PC-3 (cell line): ENCODE data around the gene TBC1D5. TPM values are rescaled to one million over a fixed set of nuclear protein-coding genes. Genes with fewer than 3 reads are reported as not detected.
"Not testable (repeated sequence)": the region's sequence is repeated elsewhere in the genome, so short reads cannot be mapped to it uniquely, and the experiment has no call there.

Source experiments
- ATAC-seq: fragments of 200-7000 bp; cut with Tn5 transposase; 2 replicates; pipeline ENCODE4 v1.9.1; 2020; ENCODE audit warnings: mild to moderate bottlenecking, moderate library complexity
- BruUV-seq: library from RNA; stranded (reverse); fragments of 400-500 nt; replicated peaks from 2 replicates; lab custom pipeline; 2021; lab: Mats Ljungman, UMichigan
- CTCF ChIA-PET: fragments of 300-600 bp; sonication (Branson Sonifier 250); formaldehyde crosslinking; loops from one replicate; lab custom pipeline; 2022; ENCODE audit warnings: antibody characterized with exemption; lab: Charles Lee
- POLR2A ChIA-PET: fragments of 300-600 bp; sonication (Branson Sonifier 250); formaldehyde crosslinking; loops from one replicate; lab custom pipeline; 2022; ENCODE audit warnings: antibody characterized with exemption; ENCODE audit not compliant: unreplicated experiment; lab: Charles Lee
- DNase-seq: peaks from one replicate; pipeline ENCODE4 v3.0.0-alpha.2; 2015
- H2AFZ ChIP-seq: fragments of 300-600 bp; sonication (generic); 2 replicates; pipeline ENCODE4 v1.6.0; 2016; ENCODE audit warnings: antibody characterized with exemption, low read length
- H3F3A ChIP-seq: fragments of 300-600 bp; sonication (generic); one replicate; pipeline ENCODE4 v1.6.0; 2017; ENCODE audit warnings: antibody characterized with exemption, low read length, control low read depth, mild to moderate bottlenecking; ENCODE audit not compliant: unreplicated experiment
- H3K27ac ChIP-seq: fragments of 300-600 bp; sonication (generic); 2 replicates; pipeline ENCODE4 v1.5.1; 2016; ENCODE audit warnings: mild to moderate bottlenecking, low read length
- H3K27me3 ChIP-seq: fragments of 300-600 bp; sonication (generic); 2 replicates; pipeline ENCODE4 v1.6.1; 2016; ENCODE audit warnings: low read length, mixed read lengths
- H3K36me3 ChIP-seq: fragments of 300-600 bp; sonication (generic); 2 replicates; pipeline ENCODE4 v1.6.1; 2016; ENCODE audit warnings: low read depth, mixed run types, low read length, mixed read lengths
- H3K4me1 ChIP-seq: fragments of 300-600 bp; sonication (generic); 2 replicates; pipeline ENCODE4 v1.5.1; 2016; ENCODE audit warnings: low read length; ENCODE audit not compliant: insufficient read depth
- H3K4me2 ChIP-seq: fragments of 300-600 bp; sonication (generic); 2 replicates; pipeline ENCODE4 v1.6.0; 2016; ENCODE audit warnings: low read length
- H3K4me3 ChIP-seq: fragments of 300-600 bp; sonication (generic); 2 replicates; pipeline ENCODE4 v1.5.1; 2016; ENCODE audit warnings: mild to moderate bottlenecking, low read length, mixed read lengths
- H3K79me2 ChIP-seq: fragments of 300-600 bp; sonication (generic); 2 replicates; pipeline ENCODE4 v1.6.1; 2017; ENCODE audit warnings: low read length, mixed read lengths
- H3K9ac ChIP-seq: fragments of 300-600 bp; sonication (generic); 2 replicates; pipeline ENCODE4 v1.6.0; 2016; ENCODE audit warnings: mild to moderate bottlenecking, low read length
- H3K9me2 ChIP-seq: fragments of 300-600 bp; sonication (generic); replicated peaks from 2 replicates; pipeline ENCODE4 v1.6.1; 2016; ENCODE audit warnings: mixed run types, low read length, mixed read lengths
- H3K9me3 ChIP-seq: fragments of 300-600 bp; sonication (generic); 2 replicates; pipeline ENCODE4 v1.6.1; 2016; ENCODE audit warnings: low read length, mixed read lengths
- H4K20me1 ChIP-seq: fragments of 300-600 bp; sonication (generic); 2 replicates; pipeline ENCODE4 v1.6.1; 2016; ENCODE audit warnings: low read length, mixed read lengths
- CTCF ChIP-seq: fragments of 300-600 bp; sonication (generic); conservative IDR thresholded peaks from 2 replicates; pipeline ENCODE4 v1.5.1; 2017; ENCODE audit warnings: antibody characterized with exemption, low read depth, mild to moderate bottlenecking, low read length
- EZH2 ChIP-seq: fragments of 300-600 bp; sonication (generic); IDR thresholded peaks from one replicate; pipeline ENCODE4 v1.6.1; 2017; ENCODE audit warnings: antibody characterized with exemption, mild to moderate bottlenecking, low read length; ENCODE audit not compliant: unreplicated experiment
- EZH2phosphoT487 ChIP-seq: fragments of 300-600 bp; sonication (generic); IDR thresholded peaks from 2 replicates; pipeline ENCODE4 v1.6.1; 2018; ENCODE audit warnings: mild to moderate bottlenecking, antibody characterized with exemption, low read length, borderline replicate concordance
- intact Hi-C: fragments of 100-400 bp; cut with micrococcal nuclease; formaldehyde crosslinking; loops from 2 replicates; pipeline ENCODE4 v1.9.0; 2023
- total RNA-seq: library from RNA; depleted of rRNA; stranded (reverse); fragments of >200 nt; gene quantifications from 2 replicates; pipeline ENCODE4 v1.2.3, GENCODE V29; 2014

TBC1D5 gene
- total RNA-seq, 1 experiment from 2014 or later, result 54.5 TPM

DNA sequence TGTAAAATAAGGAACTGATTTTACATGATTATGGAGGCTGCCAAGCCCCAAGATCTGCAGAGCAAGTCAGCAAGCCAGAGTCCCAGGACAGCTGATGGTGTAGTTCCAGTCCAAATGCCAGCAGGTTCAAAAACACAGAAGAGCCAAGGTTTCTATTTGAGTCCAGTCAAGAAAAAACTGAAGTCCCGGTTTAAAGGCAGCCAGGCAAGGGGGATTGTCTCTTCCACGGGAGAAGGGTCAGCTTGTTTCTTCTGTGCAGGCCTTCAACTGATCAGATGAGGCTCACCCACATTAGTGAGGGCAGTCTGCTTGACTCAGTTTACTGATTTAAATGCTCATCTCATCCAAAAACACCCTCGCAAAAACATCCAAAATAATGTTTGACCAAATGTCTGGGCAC lies 611.5 kb downstream of the TBC1D5 start:
- Histone ChIP-seq H3K36me3 (no peaks in the 10 kb centered on the region), H3K9me3 (no peaks in the 10 kb centered on the region), H3K9me2 (no peaks in the 10 kb centered on the region), H3K79me2 (no peaks in the 10 kb centered on the region), H3K9ac (no peak overlapping the region), H3K4me2 (no peak overlapping the region), H3K4me1 (no peaks in the 10 kb centered on the region), H3F3A (no peaks in the 10 kb centered on the region), H4K20me1 (no peaks in the 10 kb centered on the region), H3K27ac (no peak overlapping the region), H3K4me3 (no peak overlapping the region), H3K27me3 (no peaks in the 10 kb centered on the region), H2AFZ (no peak overlapping the region)
- DNase-seq (no peak), ATAC-seq (no peak)
- TF ChIP-seq EZH2phosphoT487 (no peak), CTCF (no peak)
- intact Hi-C loops, result no loop called here
- BruUV-seq, result no TSS peak
- CTCF ChIA-PET, result no interaction called here
- POLR2A ChIA-PET, result no interaction called here

DNA sequence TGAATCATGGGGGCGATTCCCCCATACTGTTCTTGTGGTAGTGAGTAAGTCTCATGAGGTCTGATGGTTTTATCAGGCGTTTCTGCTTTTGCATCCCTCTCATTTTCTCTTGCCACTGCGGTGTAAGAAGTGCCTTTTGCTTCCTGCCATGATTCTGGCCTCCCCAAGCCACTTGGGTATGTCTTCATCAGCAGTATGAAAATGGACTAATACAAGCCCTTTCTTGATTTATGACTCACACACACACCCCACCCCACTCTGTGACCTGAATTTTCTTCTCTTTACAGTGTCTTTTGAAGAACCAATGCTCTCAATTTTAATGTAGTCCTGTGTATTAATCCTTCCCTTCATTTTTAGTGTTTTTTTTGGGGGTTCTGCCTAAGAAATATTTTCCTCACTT lies 612.9 kb downstream of the TBC1D5 start:
- H3K9me2 ChIP-seq, result no peaks in the 10 kb centered on the region
- no peak overlapping the region for H3K27ac ChIP-seq
- H3K9me3 ChIP-seq, result no peaks in the 10 kb centered on the region
- ChIA-PET POLR2A (no interaction called here), CTCF (no interaction called here)
- no peaks in the 10 kb centered on the region for H3K27me3 ChIP-seq
- H3K36me3 ChIP-seq, result no peaks in the 10 kb centered on the region
- no peak overlapping the region for H2AFZ ChIP-seq
- no peak for DNase-seq
- no peaks in the 10 kb centered on the region for H3F3A ChIP-seq
- intact Hi-C loops, result no loop called here
- no peak overlapping the region for H3K4me2 ChIP-seq
- ATAC-seq, result no peak
- no peaks in the 10 kb centered on the region for H3K79me2 ChIP-seq
- no peak overlapping the region for H3K9ac ChIP-seq
- no peak overlapping the region for H3K4me3 ChIP-seq
- no peak for TF ChIP-seq EZH2phosphoT487
- TF ChIP-seq CTCF, result no peak
- TF ChIP-seq EZH2, result no peak
- no peaks in the 10 kb centered on the region for H4K20me1 ChIP-seq
- no peaks in the 10 kb centered on the region for H3K4me1 ChIP-seq
- BruUV-seq, result no TSS peak

- H3K9ac ChIP-seq, H3K79me2 ChIP-seq, H3K27me3 ChIP-seq, H3K4me1 ChIP-seq, CTCF ChIA-PET, H3K4me3 ChIP-seq, H3K9me2 ChIP-seq, H3K27ac ChIP-seq, H3K4me2 ChIP-seq, H3K36me3 ChIP-seq, H3F3A ChIP-seq, POLR2A ChIA-PET, ATAC-seq, H4K20me1 ChIP-seq, H3K9me3 ChIP-seq, DNase-seq, H2AFZ ChIP-seq, intact Hi-C loops, BruUV-seq: not testable (repeated sequence)
Measured at GRCh38 chr3:17128671-17129070, 613.8 kb downstream of the TBC1D5 start.
